ENCODE results near the gene NDFIP1.

NDFIP1 gene

GRCh38 chr5:142182840-142183239 lies 74.3 kb downstream of the NDFIP1 start:
- Histone ChIP-seq H3K27me3 (ENCODE audit: insufficient read depth, low read length, poor library complexity) (no peaks in the 10 kb centered on the region), H3K27ac (ENCODE audit: low read length) (no peak overlapping the region), H3K9ac (ENCODE audit: low read depth, low read length) (no peak overlapping the region), H3K36me3 (ENCODE audit: insufficient read depth, low read length) (no peaks in the 10 kb centered on the region), H3K79me2 (ENCODE audit: insufficient read depth, low read length) (no peaks in the 10 kb centered on the region), H3K9me3 (ENCODE audit: insufficient read depth, low read length, severe bottlenecking) (no peaks in the 10 kb centered on the region), H2AFZ (ENCODE audit: low read depth, low read length) (no peak overlapping the region), H3K4me2 (ENCODE audit: insufficient read depth, low read length) (no peak overlapping the region), H3K4me3 (ENCODE audit: low read depth in 1 of 2, low read length in 2 of 2) (no peak overlapping the region), H3K4me1 (ENCODE audit: insufficient read depth, low read length) (no peaks in the 10 kb centered on the region), H4K20me1 (ENCODE audit: insufficient read depth, low read length) (no peaks in the 10 kb centered on the region)
- no peak for ATAC-seq (ENCODE audit: insufficient read depth, low read depth)
- no peak for TF ChIP-seq EZH2 (IDR thresholded peaks at IDR 0.05; ENCODE audit: borderline replicate concordance, low read depth, low read length, severe bottlenecking)
- TF ChIP-seq CTCF (IDR thresholded peaks at IDR 0.05; ENCODE audit: borderline replicate concordance, extremely low read depth, low read length, poor library complexity, severe bottlenecking): no peak
- DNase-seq: no peak

GRCh38 chr5:142183561-142183960 lies 75.0 kb downstream of the NDFIP1 start:
- Histone ChIP-seq H3K4me2 (ENCODE audit: insufficient read depth, low read length) (no peak overlapping the region), H3K4me3 (ENCODE audit: low read depth in 1 of 2, low read length in 2 of 2) (no peak overlapping the region), H3K27me3 (ENCODE audit: insufficient read depth, low read length, poor library complexity) (no peaks in the 10 kb centered on the region), H2AFZ (ENCODE audit: low read depth, low read length) (no peak overlapping the region), H3K36me3 (ENCODE audit: insufficient read depth, low read length) (no peaks in the 10 kb centered on the region), H3K27ac (ENCODE audit: low read length) (no peak overlapping the region), H3K9ac (ENCODE audit: low read depth, low read length) (no peak overlapping the region), H4K20me1 (ENCODE audit: insufficient read depth, low read length) (no peaks in the 10 kb centered on the region), H3K79me2 (ENCODE audit: insufficient read depth, low read length) (no peaks in the 10 kb centered on the region), H3K9me3 (ENCODE audit: insufficient read depth, low read length, severe bottlenecking) (no peaks in the 10 kb centered on the region), H3K4me1 (ENCODE audit: insufficient read depth, low read length) (no peaks in the 10 kb centered on the region)
- ATAC-seq (ENCODE audit: insufficient read depth, low read depth): no peak
- TF ChIP-seq CTCF (IDR thresholded peaks at IDR 0.05; ENCODE audit: borderline replicate concordance, extremely low read depth, low read length, poor library complexity, severe bottlenecking) (no peak), EZH2 (IDR thresholded peaks at IDR 0.05; ENCODE audit: borderline replicate concordance, low read depth, low read length, severe bottlenecking) (no peak)
- no peak for DNase-seq

GRCh38 chr5:142184988-142185387 lies 76.4 kb downstream of the NDFIP1 start:
- no peak overlapping the region for H3K4me3 ChIP-seq (ENCODE audit: low read depth in 1 of 2, low read length in 2 of 2)
- no peak for DNase-seq
- no peak overlapping the region for H3K4me2 ChIP-seq (ENCODE audit: insufficient read depth, low read length)
- H3K36me3 ChIP-seq (ENCODE audit: insufficient read depth, low read length): no peaks in the 10 kb centered on the region
- H4K20me1 ChIP-seq (ENCODE audit: insufficient read depth, low read length): no peaks in the 10 kb centered on the region
- no peaks in the 10 kb centered on the region for H3K9me3 ChIP-seq (ENCODE audit: insufficient read depth, low read length, severe bottlenecking)
- no peaks in the 10 kb centered on the region for H3K79me2 ChIP-seq (ENCODE audit: insufficient read depth, low read length)
- ATAC-seq (ENCODE audit: insufficient read depth, low read depth): no peak
- no peaks in the 10 kb centered on the region for H3K27me3 ChIP-seq (ENCODE audit: insufficient read depth, low read length, poor library complexity)
- no peak overlapping the region for H3K27ac ChIP-seq (ENCODE audit: low read length)
- TF ChIP-seq CTCF (IDR thresholded peaks at IDR 0.05; ENCODE audit: borderline replicate concordance, extremely low read depth, low read length, poor library complexity, severe bottlenecking) (no peak), EZH2 (IDR thresholded peaks at IDR 0.05; ENCODE audit: borderline replicate concordance, low read depth, low read length, severe bottlenecking) (no peak)
- H2AFZ ChIP-seq (ENCODE audit: low read depth, low read length): no peak overlapping the region
- no peaks in the 10 kb centered on the region for H3K4me1 ChIP-seq (ENCODE audit: insufficient read depth, low read length)
- H3K9ac ChIP-seq (ENCODE audit: low read depth, low read length): no peak overlapping the region

- Histone ChIP-seq H3K27me3 (ENCODE audit: insufficient read depth, low read length, poor library complexity) (no peaks in the 10 kb centered on the region), H3K36me3 (ENCODE audit: insufficient read depth, low read length) (no peaks in the 10 kb centered on the region), H3K27ac (ENCODE audit: low read length) (no peak overlapping the region), H3K4me2 (ENCODE audit: insufficient read depth, low read length) (no peak overlapping the region), H3K4me1 (ENCODE audit: insufficient read depth, low read length) (no peaks in the 10 kb centered on the region), H3K9ac (ENCODE audit: low read depth, low read length) (no peak overlapping the region), H3K9me3 (ENCODE audit: insufficient read depth, low read length, severe bottlenecking) (no peaks in the 10 kb centered on the region), H3K79me2 (ENCODE audit: insufficient read depth, low read length) (no peaks in the 10 kb centered on the region), H2AFZ (ENCODE audit: low read depth, low read length) (no peak overlapping the region), H3K4me3 (ENCODE audit: low read depth in 1 of 2, low read length in 2 of 2) (no peak overlapping the region), H4K20me1 (ENCODE audit: insufficient read depth, low read length) (no peaks in the 10 kb centered on the region)
- ATAC-seq (ENCODE audit: insufficient read depth, low read depth) (no peak), DNase-seq (no peak)
- TF ChIP-seq EZH2 (IDR thresholded peaks at IDR 0.05; ENCODE audit: borderline replicate concordance, low read depth, low read length, severe bottlenecking) (no peak), CTCF (IDR thresholded peaks at IDR 0.05; ENCODE audit: borderline replicate concordance, extremely low read depth, low read length, poor library complexity, severe bottlenecking) (no peak)
Measured at GRCh38 chr5:142186514-142186856, 77.9 kb downstream of the NDFIP1 start.
